ENCODE results near the gene KCNG3. TPM values are rescaled to one million over a fixed set of nuclear protein-coding genes. Genes with fewer than 3 reads are reported as not detected.

The KCNG3 gene
- total RNA-seq, 2 donors from 2014 or later = 0.05 TPM; not detected in 1

Other genes starting within 250 kb of the KCNG3 start
- gene COX7A2L, start 132.8 kb downstream of the KCNG3 start, total RNA-seq = 10 to 100 TPM; 58.1 to 58.7 TPM
- gene MTA3, start 74.7 kb upstream of the KCNG3 start, total RNA-seq = 10 to 100 TPM; 29.7 to 30.3 TPM